PC-3 (cell line): ENCODE measurements around the gene UGT1A10. TPM values are rescaled to one million over a fixed set of nuclear protein-coding genes. Genes with fewer than 3 reads are reported as not detected.

Experiments
- ATAC-seq: fragments of 200-7000 bp; cut with Tn5 transposase; 2 replicates; pipeline ENCODE4 v1.9.1; 2020; ENCODE audit warnings: mild to moderate bottlenecking, moderate library complexity
- BruUV-seq: library from RNA; stranded (reverse); fragments of 400-500 nt; replicated peaks from 2 replicates; lab custom pipeline; 2021; lab: Mats Ljungman, UMichigan
- CTCF ChIA-PET: fragments of 300-600 bp; sonication (Branson Sonifier 250); formaldehyde crosslinking; loops from one replicate; lab custom pipeline; 2022; ENCODE audit warnings: antibody characterized with exemption; lab: Charles Lee
- POLR2A ChIA-PET: fragments of 300-600 bp; sonication (Branson Sonifier 250); formaldehyde crosslinking; loops from one replicate; lab custom pipeline; 2022; ENCODE audit warnings: antibody characterized with exemption; ENCODE audit not compliant: unreplicated experiment; lab: Charles Lee
- DNase-seq: peaks from one replicate; pipeline ENCODE4 v3.0.0-alpha.2; 2015
- H2AFZ ChIP-seq: fragments of 300-600 bp; sonication (generic); 2 replicates; pipeline ENCODE4 v1.6.0; 2016; ENCODE audit warnings: antibody characterized with exemption, low read length
- H3F3A ChIP-seq: fragments of 300-600 bp; sonication (generic); one replicate; pipeline ENCODE4 v1.6.0; 2017; ENCODE audit warnings: antibody characterized with exemption, low read length, control low read depth, mild to moderate bottlenecking; ENCODE audit not compliant: unreplicated experiment
- H3K27ac ChIP-seq: fragments of 300-600 bp; sonication (generic); 2 replicates; pipeline ENCODE4 v1.5.1; 2016; ENCODE audit warnings: mild to moderate bottlenecking, low read length
- H3K27me3 ChIP-seq: fragments of 300-600 bp; sonication (generic); 2 replicates; pipeline ENCODE4 v1.6.1; 2016; ENCODE audit warnings: low read length, mixed read lengths
- H3K36me3 ChIP-seq: fragments of 300-600 bp; sonication (generic); 2 replicates; pipeline ENCODE4 v1.6.1; 2016; ENCODE audit warnings: low read depth, mixed run types, low read length, mixed read lengths
- H3K4me1 ChIP-seq: fragments of 300-600 bp; sonication (generic); 2 replicates; pipeline ENCODE4 v1.5.1; 2016; ENCODE audit warnings: low read length; ENCODE audit not compliant: insufficient read depth
- H3K4me2 ChIP-seq: fragments of 300-600 bp; sonication (generic); 2 replicates; pipeline ENCODE4 v1.6.0; 2016; ENCODE audit warnings: low read length
- H3K4me3 ChIP-seq: fragments of 300-600 bp; sonication (generic); 2 replicates; pipeline ENCODE4 v1.5.1; 2016; ENCODE audit warnings: mild to moderate bottlenecking, low read length, mixed read lengths
- H3K79me2 ChIP-seq: fragments of 300-600 bp; sonication (generic); 2 replicates; pipeline ENCODE4 v1.6.1; 2017; ENCODE audit warnings: low read length, mixed read lengths
- H3K9ac ChIP-seq: fragments of 300-600 bp; sonication (generic); 2 replicates; pipeline ENCODE4 v1.6.0; 2016; ENCODE audit warnings: mild to moderate bottlenecking, low read length
- H3K9me2 ChIP-seq: fragments of 300-600 bp; sonication (generic); replicated peaks from 2 replicates; pipeline ENCODE4 v1.6.1; 2016; ENCODE audit warnings: mixed run types, low read length, mixed read lengths
- H3K9me3 ChIP-seq: fragments of 300-600 bp; sonication (generic); 2 replicates; pipeline ENCODE4 v1.6.1; 2016; ENCODE audit warnings: low read length, mixed read lengths
- H4K20me1 ChIP-seq: fragments of 300-600 bp; sonication (generic); 2 replicates; pipeline ENCODE4 v1.6.1; 2016; ENCODE audit warnings: low read length, mixed read lengths
- CTCF ChIP-seq: fragments of 300-600 bp; sonication (generic); conservative IDR thresholded peaks from 2 replicates; pipeline ENCODE4 v1.5.1; 2017; ENCODE audit warnings: antibody characterized with exemption, low read depth, mild to moderate bottlenecking, low read length
- EZH2 ChIP-seq: fragments of 300-600 bp; sonication (generic); IDR thresholded peaks from one replicate; pipeline ENCODE4 v1.6.1; 2017; ENCODE audit warnings: antibody characterized with exemption, mild to moderate bottlenecking, low read length; ENCODE audit not compliant: unreplicated experiment
- EZH2phosphoT487 ChIP-seq: fragments of 300-600 bp; sonication (generic); IDR thresholded peaks from 2 replicates; pipeline ENCODE4 v1.6.1; 2018; ENCODE audit warnings: mild to moderate bottlenecking, antibody characterized with exemption, low read length, borderline replicate concordance
- intact Hi-C: fragments of 100-400 bp; cut with micrococcal nuclease; formaldehyde crosslinking; loops from 2 replicates; pipeline ENCODE4 v1.9.0; 2023
- total RNA-seq: library from RNA; depleted of rRNA; stranded (reverse); fragments of >200 nt; gene quantifications from 2 replicates; pipeline ENCODE4 v1.2.3, GENCODE V29; 2014

The UGT1A10 gene
- total RNA-seq, 1 experiment from 2014 or later = not detected

- no peaks in the 10 kb centered on the region for H3F3A ChIP-seq
- no peak overlapping the region for H2AFZ ChIP-seq
- POLR2A ChIA-PET = no interaction called here
- no peak overlapping the region for H3K4me3 ChIP-seq
- no TSS peak for BruUV-seq
- no peaks in the 10 kb centered on the region for H3K36me3 ChIP-seq
- no peak overlapping the region for H3K27ac ChIP-seq
- H3K9me2 ChIP-seq = no peaks in the 10 kb centered on the region
- no peak for DNase-seq
- no peak for ATAC-seq
- no peak overlapping the region for H3K9ac ChIP-seq
- no peaks in the 10 kb centered on the region for H3K9me3 ChIP-seq
- H3K27me3 ChIP-seq = no peaks in the 10 kb centered on the region
- CTCF ChIA-PET = no interaction called here
- TF ChIP-seq CTCF = no peak
- TF ChIP-seq EZH2phosphoT487 = no peak
- no peak for TF ChIP-seq EZH2
- intact Hi-C loops = loop anchor here (2.0 kb wide), 1 partner anchor 55 kb away; no protein-coding TSS in a partner anchor
- H3K4me1 ChIP-seq = no peaks in the 10 kb centered on the region
- H3K79me2 ChIP-seq = no peaks in the 10 kb centered on the region
- H4K20me1 ChIP-seq = no peaks in the 10 kb centered on the region
- no peak overlapping the region for H3K4me2 ChIP-seq
Observed at GRCh38 chr2:233813236-233814055, 177.2 kb downstream of the UGT1A10 start.

- CTCF ChIA-PET = no interaction called here
- H4K20me1 ChIP-seq = no peaks in the 10 kb centered on the region
- H3K4me2 ChIP-seq = no peak overlapping the region
- H3K27ac ChIP-seq = no peak overlapping the region
- no peaks in the 10 kb centered on the region for H3K4me1 ChIP-seq
- intact Hi-C loops = loop anchor here (2.0 kb wide), 1 partner anchor 55 kb away; no protein-coding TSS in a partner anchor
- H3F3A ChIP-seq = no peaks in the 10 kb centered on the region
- no peaks in the 10 kb centered on the region for H3K9me3 ChIP-seq
- ATAC-seq (no peak; the same call in 1 of the 2 replicates), DNase-seq (no peak)
- H3K4me3 ChIP-seq = no peak overlapping the region
- no peaks in the 10 kb centered on the region for H3K36me3 ChIP-seq
- no TSS peak for BruUV-seq
- no peaks in the 10 kb centered on the region for H3K9me2 ChIP-seq
- TF ChIP-seq CTCF (no peak), EZH2phosphoT487 (no peak), EZH2 (no peak)
- no peak overlapping the region for H2AFZ ChIP-seq
- no peaks in the 10 kb centered on the region for H3K79me2 ChIP-seq
- POLR2A ChIA-PET = no interaction called here
- H3K9ac ChIP-seq = no peak overlapping the region
- no peaks in the 10 kb centered on the region for H3K27me3 ChIP-seq
Observed at GRCh38 chr2:233814056-233814835, 178.0 kb downstream of the UGT1A10 start.
